Fibroblast of lung (primary cell): ENCODE data around the gene RNF145. TPM values are rescaled to one million over a fixed set of nuclear protein-coding genes. Genes with fewer than 3 reads are reported as not detected.

ENCODE experiments used
- DNase-seq, 2 donors: peaks; one replicate each; pipeline versions ENCODE4 v3.0.0 to v3.0.0-alpha.2; 2010; ENCODE audit warnings: low read depth in 2 of 2
- H2AFZ ChIP-seq: 2 replicates; pipeline ENCODE4 v1.5.1; 2012; ENCODE audit warnings: low read length, control low read depth, inconsistent platforms
- H3K27ac ChIP-seq: 2 replicates; pipeline ENCODE4 v1.5.1; 2011; ENCODE audit warnings: low read length, control low read depth; ENCODE audit not compliant: insufficient read depth
- H3K27me3 ChIP-seq: 2 replicates; pipeline ENCODE4 v1.5.1; 2011; ENCODE audit warnings: mild to moderate bottlenecking, low read length; ENCODE audit not compliant: control insufficient read depth, insufficient read depth
- H3K36me3 ChIP-seq: 2 replicates; pipeline ENCODE4 v1.5.1; 2011; ENCODE audit warnings: low read length; ENCODE audit not compliant: control insufficient read depth, insufficient read depth
- H3K4me1 ChIP-seq: 2 replicates; pipeline ENCODE4 v1.5.1; 2011; ENCODE audit warnings: low read length; ENCODE audit not compliant: control insufficient read depth, insufficient read depth; ENCODE audit errors: extremely low read depth
- H3K4me2 ChIP-seq: 2 replicates; pipeline ENCODE4 v1.5.1; 2011; ENCODE audit warnings: low read length, control low read depth; ENCODE audit not compliant: insufficient read depth; ENCODE audit errors: extremely low read depth
- H3K4me3 ChIP-seq, 4 experiments: fragments of 200-600 bp in 1 of 4; sonication (generic) in 1 of 4; replicated peaks in 1 of 4; 2 replicates each; pipeline ENCODE4 v1.5.1; 2011 to 2016; ENCODE audit warnings: low read length in 4 of 4, low read depth in 3 of 4, mild to moderate bottlenecking in 3 of 4, control low read depth in 2 of 4, inconsistent platforms in 1 of 4, mixed read lengths in 1 of 4; ENCODE audit not compliant: insufficient read depth in 1 of 4; ENCODE audit errors: control extremely low read depth in 1 of 4
- H3K79me2 ChIP-seq: 2 replicates; pipeline ENCODE4 v1.5.1; 2012; ENCODE audit warnings: mild to moderate bottlenecking, low read length, inconsistent platforms; ENCODE audit not compliant: control insufficient read depth, insufficient read depth
- H3K9ac ChIP-seq: 2 replicates; pipeline ENCODE4 v1.5.1; 2011; ENCODE audit warnings: mild to moderate bottlenecking, low read length, control low read depth; ENCODE audit not compliant: insufficient read depth
- H3K9me3 ChIP-seq: 2 replicates; pipeline ENCODE4 v1.5.1; 2012; ENCODE audit warnings: low read depth, low read length; ENCODE audit not compliant: control insufficient read depth, insufficient read depth
- H4K20me1 ChIP-seq: 2 replicates; pipeline ENCODE4 v1.5.1; 2011; ENCODE audit warnings: low read length; ENCODE audit not compliant: control insufficient read depth, insufficient read depth; ENCODE audit errors: extremely low read depth
- CTCF ChIP-seq, 2 donors: IDR thresholded peaks in 1 of 2; conservative IDR thresholded peaks in 1 of 2; 1 replicate in 1 of 2; 2 replicates in 1 of 2; pipeline ENCODE4 v1.5.1; 2011 to 2012; ENCODE audit warnings: low read length in 2 of 2, control low read depth in 1 of 2, inconsistent platforms in 1 of 2, low read depth in 1 of 2, mild to moderate bottlenecking in 1 of 2
- EZH2 ChIP-seq: IDR thresholded peaks from 2 replicates; pipeline ENCODE4 v1.5.1; 2012; ENCODE audit warnings: low read length, control low read depth, mild to moderate bottlenecking; ENCODE audit errors: missing control alignments
- polyA plus RNA-seq, 2 donors: library from polyadenylated mRNA; depleted of rRNA in 1 of 2; stranded (reverse) in 1 of 2; unstranded in 1 of 2; fragments of >200 nt; gene quantifications; 2 replicates each; pipeline ENCODE4 v1.2.1, GENCODE V29; 2011 to 2012; ENCODE audit warnings: missing spikeins in 1 of 2
- total RNA-seq: library from RNA; depleted of rRNA; stranded (reverse); fragments of >200 nt; gene quantifications from 2 replicates; pipeline ENCODE4 v1.2.1, GENCODE V29; 2014

RNF145 gene
- total and polyA plus RNA-seq, 2 donors (not counting 1 experiment from before 2014, with no cell fraction given): 54.2 to 75.0 TPM

GRCh38 chr5:159243385-159243784, 34.0 kb upstream of the RNF145 start:
- Histone ChIP-seq H3K36me3 (no peaks in the 10 kb centered on the region), H3K27ac (no peak overlapping the region), H3K9ac (no peak overlapping the region), H3K4me2 (no peak overlapping the region), H3K79me2 (no peaks in the 10 kb centered on the region), H3K4me1 (no peaks in the 10 kb centered on the region), H3K27me3 (no peaks in the 10 kb centered on the region), H3K9me3 (no peaks in the 10 kb centered on the region), H2AFZ (no peak overlapping the region), H3K4me3 (no peak overlapping the region), H4K20me1 (no peaks in the 10 kb centered on the region)
- no peak for TF ChIP-seq CTCF (conservative IDR thresholded peaks at IDR 0.05 in 1 of 2, IDR thresholded peaks at IDR 0.05 in 1 of 2; ENCODE audit: low read depth in 1 of 2, low read length in 2 of 2)
- TF ChIP-seq EZH2: no peak
- no peak for DNase-seq

DNA sequence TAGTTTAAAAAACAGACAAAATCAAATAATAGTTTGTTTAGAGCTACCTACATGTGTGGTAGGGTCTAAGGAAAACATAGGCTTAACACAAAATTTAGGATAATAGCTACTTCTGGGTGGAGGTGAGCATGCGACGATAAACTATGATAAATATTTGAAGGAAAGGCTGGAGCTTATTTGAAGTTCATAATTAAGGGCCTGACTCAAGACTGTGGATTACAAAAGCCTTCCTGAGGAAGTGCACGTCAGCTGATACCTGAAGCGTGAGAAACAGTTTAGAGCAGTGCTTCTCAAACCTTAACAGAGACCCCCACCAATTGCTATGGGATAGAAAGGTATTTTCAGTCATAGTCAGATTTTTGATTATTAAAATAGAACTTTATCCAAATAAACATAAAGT, 33.3 kb upstream of the RNF145 start:
- Histone ChIP-seq H3K4me3 (no peak overlapping the region), H3K27me3 (no peaks in the 10 kb centered on the region), H3K9ac (no peak overlapping the region), H3K27ac (no peak overlapping the region), H3K36me3 (no peaks in the 10 kb centered on the region), H3K4me2 (no peak overlapping the region), H4K20me1 (no peaks in the 10 kb centered on the region), H2AFZ (no peak overlapping the region), H3K9me3 (no peaks in the 10 kb centered on the region), H3K4me1 (no peaks in the 10 kb centered on the region), H3K79me2 (no peaks in the 10 kb centered on the region)
- TF ChIP-seq EZH2 (no peak), CTCF (conservative IDR thresholded peaks at IDR 0.05 in 1 of 2, IDR thresholded peaks at IDR 0.05 in 1 of 2; ENCODE audit: low read depth in 1 of 2, low read length in 2 of 2) (no peak)
- DNase-seq: no peak

DNA sequence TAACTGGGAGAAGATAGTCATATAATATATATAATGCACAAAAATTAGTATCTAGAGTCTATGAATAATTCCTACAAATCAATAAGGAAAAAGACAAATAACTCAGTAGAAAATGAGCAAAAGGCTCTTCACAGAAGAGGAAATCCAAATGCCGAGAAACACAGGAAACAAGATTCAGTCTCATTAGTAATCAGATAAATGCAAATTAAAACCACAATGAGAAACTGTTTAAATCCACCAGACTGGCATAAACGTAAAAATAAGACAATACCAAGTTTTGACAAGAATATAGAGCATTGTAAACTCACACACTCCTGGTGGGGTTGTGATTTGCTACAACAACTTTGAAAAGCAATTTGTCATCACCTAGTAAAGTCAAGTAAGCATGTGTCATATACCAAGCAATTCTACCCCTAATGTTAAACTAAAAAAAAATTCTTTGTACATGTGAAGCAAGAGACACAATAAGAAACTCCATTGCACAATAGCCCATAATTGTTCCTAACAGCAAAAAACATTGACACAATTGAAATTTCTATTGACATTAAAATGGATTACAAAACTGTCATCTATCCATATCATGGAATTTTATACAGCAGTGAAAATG, 32.7 kb upstream of the RNF145 start:
- Histone ChIP-seq H3K79me2 (no peaks in the 10 kb centered on the region), H3K4me3 (no peak overlapping the region), H3K4me2 (no peak overlapping the region), H3K27ac (no peak overlapping the region), H3K27me3 (no peaks in the 10 kb centered on the region), H2AFZ (no peak overlapping the region), H3K36me3 (no peaks in the 10 kb centered on the region), H3K9ac (no peak overlapping the region), H4K20me1 (no peaks in the 10 kb centered on the region), H3K9me3 (no peaks in the 10 kb centered on the region), H3K4me1 (no peaks in the 10 kb centered on the region)
- TF ChIP-seq CTCF (conservative IDR thresholded peaks at IDR 0.05 in 1 of 2, IDR thresholded peaks at IDR 0.05 in 1 of 2; ENCODE audit: low read depth in 1 of 2, low read length in 2 of 2): no peak
- TF ChIP-seq EZH2: no peak
- DNase-seq: no peak
